ENCODE data around the gene SLC34A1.

The SLC34A1 gene

DNA sequence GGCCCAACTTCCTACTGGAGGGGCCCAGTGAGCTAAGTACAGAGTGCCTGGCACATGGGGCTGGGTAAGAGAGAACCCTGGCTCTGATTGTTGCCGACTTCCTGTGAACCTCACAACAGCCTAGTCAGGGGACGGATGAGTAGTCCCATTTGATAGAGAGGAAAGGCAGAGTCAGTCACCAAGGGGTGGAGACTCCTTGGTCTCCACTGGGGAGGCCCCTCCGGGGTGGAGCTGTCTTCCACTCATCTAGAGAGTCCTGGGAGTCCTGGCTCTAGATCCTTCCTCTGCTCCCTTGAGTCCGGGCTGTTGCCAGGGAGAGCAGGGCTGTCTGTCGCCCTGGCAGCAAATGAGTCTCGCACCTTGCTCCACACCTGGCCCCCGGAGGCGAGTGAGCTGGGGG, 50.2 kb downstream of the SLC34A1 start:
- FAIRE-seq = no peak

DNA sequence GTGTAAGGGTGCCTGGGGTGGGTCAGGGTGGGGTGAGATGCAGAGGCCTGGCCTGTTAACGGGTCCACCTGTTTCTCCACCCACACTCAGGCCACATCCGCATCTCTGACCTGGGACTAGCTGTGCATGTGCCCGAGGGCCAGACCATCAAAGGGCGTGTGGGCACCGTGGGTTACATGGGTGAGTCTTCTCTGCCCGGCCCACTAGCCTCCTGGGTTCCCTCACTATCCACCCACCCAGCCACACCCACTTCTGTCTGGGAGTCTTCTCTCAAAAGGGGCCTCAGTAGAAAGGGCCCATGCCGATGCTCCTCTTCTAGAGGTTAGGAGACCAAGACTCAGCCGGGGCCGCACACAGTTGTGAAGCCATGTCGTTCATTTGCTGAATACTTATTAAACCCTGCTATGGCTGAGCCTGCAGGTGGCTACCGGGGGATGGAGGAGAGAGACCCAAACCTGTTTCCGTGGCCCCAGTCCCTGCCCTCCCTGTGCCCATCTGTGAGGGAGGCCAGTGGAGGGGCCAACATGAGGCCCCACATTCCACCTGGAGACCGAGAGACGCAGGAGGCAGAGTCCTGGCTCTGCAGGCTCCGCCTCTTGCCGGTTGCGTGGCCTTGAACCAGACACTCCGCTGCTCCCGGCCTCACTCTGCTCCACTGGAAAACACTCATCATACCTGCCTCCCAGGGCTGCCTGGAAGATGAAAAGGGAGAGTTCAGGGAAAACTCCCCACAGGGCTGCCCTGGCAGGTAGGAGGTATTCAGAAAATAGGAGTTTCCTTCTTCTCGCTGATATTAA, 50.9 kb downstream of the SLC34A1 start:
- no peak for FAIRE-seq

DNA sequence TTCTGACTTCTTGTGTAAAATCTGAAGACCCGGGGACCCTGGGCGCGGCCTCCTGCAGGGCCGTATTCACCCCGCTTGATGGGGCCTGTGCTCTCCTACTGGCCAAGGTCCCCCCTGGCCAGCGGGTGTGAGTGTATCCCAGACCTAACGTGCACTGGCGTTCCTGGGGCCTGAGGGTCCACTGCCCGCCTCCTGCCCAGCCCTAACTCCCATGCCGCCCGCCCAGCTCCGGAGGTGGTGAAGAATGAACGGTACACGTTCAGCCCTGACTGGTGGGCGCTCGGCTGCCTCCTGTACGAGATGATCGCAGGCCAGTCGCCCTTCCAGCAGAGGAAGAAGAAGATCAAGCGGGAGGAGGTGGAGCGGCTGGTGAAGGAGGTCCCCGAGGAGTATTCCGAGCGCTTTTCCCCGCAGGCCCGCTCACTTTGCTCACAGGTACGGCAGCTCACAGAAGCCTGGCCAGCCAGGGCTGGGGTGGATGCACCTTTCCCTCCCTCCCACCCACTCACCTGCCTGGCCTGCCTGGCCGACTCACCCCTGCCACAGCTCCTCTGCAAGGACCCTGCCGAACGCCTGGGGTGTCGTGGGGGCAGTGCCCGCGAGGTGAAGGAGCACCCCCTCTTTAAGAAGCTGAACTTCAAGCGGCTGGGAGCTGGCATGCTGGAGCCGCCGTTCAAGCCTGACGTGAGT, 51.8 kb downstream of the SLC34A1 start:
- FAIRE-seq = no peak

DNA sequence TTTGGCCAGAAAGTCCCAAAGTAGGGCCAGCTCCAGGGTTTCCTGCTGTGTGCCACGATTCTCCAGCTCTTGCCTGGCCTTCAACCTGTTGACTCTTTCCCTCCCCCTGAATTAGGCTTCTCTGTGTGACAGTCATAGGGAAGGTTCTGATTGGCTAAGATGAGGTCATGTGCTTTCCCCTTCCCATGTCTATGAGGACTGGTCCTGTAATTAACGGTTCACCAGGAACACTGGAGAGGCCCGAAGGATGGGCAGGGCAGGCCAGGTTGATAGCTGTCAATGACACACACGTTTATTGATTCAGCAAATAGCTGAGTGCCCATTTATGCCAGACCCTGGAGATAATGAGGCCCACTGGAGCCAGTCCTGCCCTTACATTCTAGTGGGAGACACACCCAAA, 53.4 kb downstream of the SLC34A1 start:
- FAIRE-seq = no peak

DNA sequence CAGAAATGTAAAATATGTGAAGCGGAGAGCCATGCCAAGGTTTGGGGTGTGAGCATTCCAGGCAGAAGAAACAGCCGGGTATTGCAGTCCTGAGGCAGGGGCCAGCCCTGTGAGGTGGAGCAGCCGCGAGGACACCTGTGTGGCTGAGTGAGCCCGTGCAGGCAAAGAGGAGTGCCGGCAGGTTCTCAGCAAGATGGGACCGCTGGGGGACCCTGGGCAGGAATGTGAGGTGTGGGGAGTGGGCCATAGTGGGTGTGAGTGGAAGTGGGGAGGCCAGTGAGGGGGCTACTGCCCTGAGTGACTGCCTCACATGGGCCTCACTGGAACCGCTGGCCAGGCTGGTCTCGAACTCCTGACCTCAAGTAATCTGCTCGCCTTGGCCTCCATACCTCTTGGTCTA, 54.2 kb downstream of the SLC34A1 start:
- FAIRE-seq = no peak

DNA sequence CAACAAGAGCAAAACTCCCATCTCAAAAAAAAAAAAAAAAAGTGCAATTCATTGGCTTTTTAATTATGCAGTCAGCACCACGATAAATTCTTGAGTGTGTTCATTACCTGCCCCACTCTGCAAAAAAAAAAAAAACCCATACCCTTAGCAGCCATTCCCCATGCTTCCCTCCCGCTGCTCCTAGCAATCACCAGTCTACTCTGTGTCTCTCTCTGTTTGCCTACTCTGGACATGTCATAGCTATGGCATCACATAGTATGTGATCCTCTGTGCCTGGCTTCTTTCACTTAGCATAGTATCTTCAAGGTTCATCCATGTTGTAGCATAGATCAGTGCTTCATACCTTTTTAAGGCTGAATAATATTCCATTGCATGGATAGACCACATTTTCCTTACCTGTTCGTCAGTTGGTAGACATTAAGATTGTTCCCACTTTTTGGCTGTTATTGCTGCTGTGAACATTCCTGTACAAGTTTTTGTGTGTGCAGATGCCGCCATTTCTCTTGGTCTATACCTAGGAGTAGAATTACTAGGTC, 55.4 kb downstream of the SLC34A1 start:
- no peak for FAIRE-seq

DNA sequence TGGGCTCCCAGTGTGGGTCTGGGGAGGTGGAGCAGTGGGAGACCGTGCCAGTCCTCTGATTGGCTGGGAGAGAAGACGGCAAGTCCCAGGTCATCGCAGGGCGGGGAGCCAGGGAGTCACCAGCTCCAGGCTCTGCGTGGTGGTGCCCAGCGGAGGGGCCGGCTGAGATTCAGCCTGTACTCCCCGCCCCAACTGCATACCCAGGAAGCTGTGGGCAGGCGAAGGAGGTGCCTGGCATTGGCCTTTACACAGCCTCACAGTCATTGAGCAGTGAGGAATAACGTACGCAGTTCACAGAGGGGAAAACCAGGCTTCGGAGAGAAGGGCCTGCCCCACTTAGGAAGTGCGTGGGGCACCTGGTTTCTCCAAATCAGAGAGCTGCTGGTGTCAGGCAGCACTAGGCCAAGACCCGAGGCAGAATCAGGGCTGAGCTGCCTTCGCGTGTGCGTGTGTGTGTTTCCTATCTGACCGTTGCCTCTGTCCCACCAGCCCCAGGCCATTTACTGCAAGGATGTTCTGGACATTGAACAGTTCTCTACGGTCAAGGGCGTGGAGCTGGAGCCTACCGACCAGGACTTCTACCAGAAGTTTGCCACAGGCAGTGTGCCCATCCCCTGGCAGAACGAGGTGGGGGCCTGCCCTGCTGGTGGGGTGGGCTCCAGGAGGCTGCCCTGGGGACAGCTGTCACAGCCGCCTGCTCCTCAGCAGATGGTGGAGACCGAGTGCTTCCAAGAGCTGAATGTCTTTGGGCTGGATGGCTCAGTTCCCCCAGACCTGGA, 56.2 kb downstream of the SLC34A1 start:
- FAIRE-seq = no peak

DNA sequence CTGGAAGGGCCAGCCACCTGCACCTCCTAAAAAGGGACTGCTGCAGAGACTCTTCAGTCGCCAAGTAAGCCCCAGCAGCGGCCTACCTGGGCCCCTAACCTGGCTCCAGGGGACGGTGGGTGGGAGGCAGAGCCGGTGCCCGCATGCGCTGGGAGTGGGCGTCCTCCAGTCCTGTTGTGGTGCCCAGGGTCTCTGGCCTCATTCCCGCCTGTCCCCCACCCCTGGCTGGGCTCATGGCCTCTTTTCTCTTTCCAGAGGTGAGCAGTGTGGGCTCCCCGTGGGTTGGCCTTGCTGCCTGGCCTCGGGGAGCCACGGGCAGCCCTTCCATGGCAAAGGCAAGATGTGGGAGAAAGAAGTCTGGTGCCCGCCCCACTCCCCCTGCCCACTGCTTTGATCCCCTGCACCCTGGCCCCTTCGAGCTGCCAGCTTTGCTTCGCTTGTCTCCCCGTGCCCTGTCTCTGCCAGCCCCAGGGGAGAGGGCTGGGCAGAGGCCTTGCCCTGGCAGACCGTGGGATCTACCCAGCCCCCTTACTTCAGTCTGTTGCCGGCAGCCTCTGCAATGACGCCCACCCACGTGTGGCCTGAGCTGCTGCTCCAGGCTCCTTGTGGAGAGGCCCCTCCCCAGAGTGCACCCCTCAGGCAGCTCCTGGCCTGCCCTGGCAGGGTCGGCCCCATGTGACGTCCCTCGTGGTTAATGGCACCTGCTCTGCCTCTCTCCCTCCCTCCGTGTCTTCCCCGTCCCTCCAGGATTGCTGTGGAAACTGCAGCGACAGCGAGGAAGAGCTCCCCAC, 57.0 kb downstream of the SLC34A1 start:
- FAIRE-seq = no peak

DNA sequence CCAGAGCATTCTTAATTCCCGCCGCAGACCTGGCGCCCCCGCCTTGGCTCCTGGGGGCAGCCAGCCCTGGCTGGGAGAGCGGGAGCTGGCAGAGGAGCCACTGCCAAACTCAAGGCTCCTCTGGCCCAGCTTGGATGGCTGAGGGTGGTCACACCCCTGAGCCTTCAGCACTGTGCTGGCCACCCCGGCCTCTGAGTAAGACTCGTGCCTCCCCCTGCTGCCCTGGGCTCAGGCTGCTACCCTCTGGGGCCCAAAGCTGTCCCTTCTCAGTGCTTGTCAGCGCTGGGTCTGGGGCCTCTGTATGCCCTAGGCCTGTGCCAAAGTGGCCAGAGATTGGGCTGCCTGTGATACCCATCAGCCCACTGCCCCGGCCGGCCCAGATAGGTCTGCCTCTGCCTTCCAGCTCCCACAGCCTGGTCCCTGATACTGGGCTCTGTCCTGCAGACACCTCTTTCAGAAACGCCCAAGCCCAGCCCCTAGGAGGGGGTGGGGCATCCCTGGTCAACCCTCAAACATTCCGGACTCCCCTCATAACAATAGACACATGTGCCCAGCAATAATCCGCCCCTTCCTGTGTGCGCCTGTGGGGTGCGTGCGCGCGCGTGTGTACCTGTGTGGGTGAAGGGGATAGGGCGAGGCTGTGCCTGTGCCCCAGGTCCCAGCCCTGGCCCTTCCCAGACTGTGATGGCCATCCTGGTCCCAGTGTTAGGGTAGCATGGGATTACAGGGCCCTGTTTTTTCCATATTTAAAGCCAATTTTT, 58.0 kb downstream of the SLC34A1 start:
- FAIRE-seq = no peak

DNA sequence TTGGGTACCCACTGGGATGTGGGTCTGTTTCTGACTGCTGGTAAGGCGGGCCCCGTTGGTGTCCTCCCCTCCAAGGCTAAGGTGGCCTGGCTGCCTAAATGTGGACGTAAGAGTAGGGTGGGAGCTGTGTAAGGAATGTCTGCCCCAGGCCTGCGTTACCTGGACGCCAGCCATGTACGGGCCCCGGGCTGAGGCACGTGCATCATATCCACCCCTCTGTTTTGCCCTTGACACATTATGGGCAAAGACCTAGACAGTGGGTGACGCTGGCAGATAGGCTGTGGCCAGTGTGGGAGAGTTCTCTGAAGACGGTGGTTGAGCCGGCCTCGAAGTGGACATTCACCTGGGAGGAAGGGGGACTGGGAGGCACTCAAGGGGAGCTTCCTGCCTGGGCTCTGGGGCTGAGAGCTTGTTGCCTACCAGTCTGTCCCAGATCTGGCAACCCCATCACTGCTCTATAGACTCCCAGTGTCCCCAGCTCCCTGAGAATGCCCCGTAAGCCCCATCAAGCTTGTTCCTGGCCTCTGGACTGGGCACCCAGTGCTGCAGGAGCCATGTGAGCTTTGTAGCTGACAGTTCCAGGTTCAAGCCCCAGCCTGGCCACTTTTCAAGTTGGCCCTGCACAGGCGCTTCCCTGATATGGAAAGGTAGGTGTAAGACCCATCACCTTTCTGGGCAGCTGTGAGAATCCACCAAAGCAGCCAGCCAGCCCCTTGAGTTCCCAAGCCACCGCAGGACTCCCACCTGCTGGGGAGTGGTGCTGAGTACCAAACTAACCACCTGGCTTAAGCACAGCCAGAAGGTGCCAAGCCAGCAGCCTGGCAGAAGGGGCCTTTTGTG, 59.1 kb downstream of the SLC34A1 start:
- FAIRE-seq = no peak

DNA sequence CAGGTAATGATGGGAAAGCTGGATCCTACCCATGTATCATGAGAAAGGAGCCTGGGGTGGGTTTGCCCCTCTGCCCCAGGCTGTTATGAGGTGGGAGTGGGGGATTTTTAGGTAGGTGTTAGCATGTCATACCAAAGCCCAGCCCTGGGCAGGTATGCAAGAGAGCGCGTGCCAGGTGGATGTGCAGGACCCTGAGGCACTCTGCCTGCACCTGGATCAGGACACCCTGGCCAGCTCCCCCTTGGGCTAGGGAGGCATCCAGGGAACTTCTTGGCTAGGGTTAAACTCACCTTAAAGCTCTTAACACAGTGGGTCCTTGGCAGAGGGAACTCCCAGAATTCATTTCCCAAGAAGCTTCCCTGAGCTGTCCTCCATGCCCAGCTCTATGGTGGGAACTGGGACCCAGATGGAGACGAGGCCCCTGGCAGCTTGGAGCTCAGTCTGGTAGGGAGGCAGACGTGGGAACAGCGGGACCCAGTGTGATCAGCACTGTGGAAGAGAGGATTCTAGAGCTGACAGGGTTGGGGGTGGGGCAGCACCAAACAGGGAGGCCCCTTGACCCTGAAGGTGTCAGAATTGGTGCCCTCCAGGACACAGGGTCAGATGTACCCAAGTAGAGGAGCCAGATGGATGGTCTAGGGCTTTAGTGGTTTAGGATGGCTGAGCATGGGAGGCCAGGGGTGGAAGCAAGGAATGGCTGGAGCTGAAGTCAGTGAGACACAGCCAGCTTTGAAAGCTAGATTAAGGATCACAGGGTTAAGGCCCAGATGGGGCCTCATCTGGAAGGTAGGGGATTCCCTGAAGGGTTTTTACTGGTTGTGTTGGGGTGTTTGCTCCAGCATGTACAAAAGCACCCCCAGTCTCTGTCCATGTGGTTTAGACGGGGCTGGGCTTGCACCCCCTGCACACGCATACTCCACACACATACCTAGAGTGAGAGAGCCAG, 60.1 kb downstream of the SLC34A1 start:
- FAIRE-seq = no peak

DNA sequence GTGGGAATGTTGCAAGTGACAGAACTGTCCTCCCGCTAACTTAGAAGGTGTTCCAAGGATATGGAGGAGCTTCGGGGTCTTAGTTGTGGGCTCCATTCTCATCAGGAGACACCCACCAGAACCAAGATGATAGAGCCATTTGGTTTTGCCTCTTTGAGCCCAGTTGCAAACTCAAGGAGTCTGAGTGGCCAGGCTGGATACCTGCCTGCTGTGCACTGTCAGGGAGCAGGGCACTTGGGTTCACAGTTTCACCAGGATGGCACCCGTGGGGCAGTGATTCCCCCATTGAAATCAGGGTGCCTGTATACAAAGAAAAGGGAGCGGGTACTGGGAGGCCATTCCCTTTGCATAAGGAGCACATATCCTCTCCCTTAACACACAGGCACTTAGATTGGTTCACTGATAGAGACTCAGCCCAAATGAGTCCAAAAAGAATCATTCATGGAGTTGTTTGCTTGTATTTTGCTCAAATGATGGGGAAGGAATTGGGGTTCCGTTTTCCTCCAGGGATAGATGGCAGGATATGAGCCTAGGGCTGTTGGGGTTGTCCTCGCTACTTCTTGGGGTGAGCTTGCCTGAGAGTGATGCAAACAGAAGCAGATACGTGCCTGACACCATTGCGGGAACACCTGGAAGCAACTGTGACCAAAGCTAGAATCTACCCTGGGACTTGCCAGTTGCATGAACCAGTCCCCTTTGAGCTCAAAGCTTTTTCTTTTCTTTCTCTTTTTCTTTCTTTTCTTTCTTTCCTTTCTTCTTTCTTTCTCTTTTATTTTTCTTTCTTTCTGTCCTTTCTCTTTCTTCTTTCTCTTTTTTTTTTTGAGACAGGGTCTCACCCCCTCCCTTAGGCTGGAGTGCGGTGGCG, 61.0 kb downstream of the SLC34A1 start:
- FAIRE-seq = no peak

DNA sequence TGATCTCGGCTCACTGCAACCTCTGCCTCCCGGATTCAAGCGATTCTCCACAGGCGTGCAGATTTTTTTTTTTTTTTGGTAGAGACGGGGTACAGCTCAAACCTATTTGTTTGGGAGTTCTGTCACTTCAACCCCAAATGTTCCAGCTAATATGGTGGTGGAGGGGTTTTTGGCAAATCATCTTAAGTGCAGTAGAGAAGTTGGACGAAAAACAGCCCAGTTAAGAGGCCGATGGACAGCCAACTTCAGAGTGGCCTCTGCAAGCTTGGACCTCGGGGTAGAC, 61.6 kb downstream of the SLC34A1 start:
- no peak for FAIRE-seq

DNA sequence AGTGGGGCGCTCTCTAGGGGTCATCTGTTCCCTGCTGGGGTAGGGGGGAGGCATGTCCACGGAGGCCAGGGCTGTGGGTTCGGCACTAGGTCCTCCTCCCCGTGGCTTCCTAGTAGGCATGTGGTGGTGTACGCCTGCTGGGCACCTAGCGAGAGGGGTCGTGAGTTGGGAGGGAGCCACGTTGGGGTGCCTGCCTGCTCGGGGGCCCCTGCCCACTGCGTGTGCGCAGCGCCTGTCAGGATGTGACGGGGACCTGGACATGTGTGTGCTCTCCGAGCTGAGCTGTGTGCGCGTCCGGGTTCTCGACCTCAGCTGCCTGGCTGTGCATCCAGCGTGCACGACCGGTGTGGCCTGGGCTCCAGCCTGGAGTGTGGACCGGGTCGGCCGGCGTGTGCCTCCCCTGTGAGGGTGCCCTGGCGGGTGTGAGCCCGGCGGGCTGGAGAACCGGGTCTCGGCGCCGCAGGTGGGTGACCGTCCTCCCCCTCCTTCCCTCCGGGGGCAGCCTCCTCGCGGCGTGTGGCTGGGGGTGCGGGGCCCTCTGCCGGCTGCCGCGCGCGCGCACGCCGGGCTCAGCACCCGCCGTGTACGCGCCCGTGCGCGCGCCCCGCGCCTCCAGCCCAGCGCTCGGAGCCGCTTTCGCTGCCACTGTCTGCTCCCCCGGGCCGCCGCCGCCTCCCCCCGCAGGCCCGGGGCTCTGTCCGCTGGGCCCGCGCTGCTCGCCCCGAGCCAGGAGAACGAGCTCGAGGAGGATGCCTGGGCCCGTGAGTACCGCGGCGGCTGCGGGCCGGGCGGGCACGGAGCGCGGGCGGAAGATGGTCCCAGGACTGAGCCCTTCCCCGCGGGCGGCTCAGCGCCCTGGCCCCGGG, 62.2 kb downstream of the SLC34A1 start, which contains the start of gene PRR7:
PRR7 (plus strand) TSS at position 615 of the 866 bp plus-strand sequence. CDS start 8,254 bp downstream, outside the sequence.
- FAIRE-seq = no peak

DNA sequence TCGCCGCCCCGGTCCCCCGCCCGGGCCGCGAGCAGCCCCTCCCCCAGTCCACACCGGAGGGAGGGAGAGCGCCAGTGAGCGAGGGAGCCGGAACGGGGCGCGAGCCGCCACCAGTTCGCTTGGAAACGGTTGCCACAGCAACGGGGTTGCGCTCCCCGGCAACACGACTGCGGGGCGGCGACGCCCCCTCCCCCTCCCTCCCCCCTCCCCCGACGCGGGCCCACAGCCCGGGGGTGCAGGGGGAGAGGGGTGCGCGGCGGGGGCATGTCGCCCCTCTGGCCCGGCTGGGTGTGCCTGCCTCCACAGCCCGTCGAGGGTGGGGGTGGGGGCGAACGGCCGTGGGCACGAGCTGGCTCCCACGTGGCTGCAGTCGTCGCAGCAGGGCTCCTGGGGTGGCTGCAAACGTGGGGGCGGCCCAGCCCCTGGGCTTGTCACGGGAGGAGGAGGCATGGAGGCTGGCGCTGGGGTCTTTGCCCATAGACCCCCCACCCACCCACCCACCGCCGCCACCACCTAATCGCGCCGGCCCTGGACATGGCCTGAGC, 62.9 kb downstream of the SLC34A1 start:
- no peak for FAIRE-seq

DNA sequence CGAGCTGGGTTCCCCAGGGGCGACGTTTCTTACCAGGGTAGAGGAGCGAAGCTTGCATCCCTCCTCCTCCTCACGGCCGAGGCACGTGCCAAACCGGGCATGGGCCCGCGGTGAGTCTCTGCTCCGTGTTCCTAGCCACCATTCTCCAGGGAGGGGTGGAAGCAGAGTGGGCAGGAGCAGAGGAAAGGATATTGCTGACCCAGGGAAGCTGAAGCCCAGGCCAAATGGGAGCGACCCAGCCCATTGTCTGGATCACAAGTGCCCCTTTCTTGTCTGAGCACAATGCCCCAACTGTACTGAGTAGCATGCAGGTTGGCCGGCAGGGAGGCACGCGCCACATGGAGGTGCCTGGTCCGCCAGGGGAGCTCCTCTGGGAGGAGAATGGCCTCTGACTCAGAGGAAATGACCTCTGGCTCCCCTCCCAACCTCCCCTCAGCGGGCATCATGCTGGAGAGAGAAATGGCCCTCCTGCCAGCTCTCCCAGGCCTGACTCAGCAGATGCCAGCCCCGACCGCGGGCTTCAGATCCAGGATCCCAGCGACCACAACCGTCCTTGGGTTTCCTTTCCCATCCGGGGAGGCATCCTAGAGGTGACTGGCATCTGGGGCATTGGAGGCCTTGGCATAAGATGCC, 63.5 kb downstream of the SLC34A1 start:
- FAIRE-seq = no peak

All from islet of Langerhans (tissue), 1 donor.